NCI-H2196 (cell line): ENCODE data around the gene SPATS1.

Experiments used
- DNase-seq: peaks from one replicate; lab custom pipeline; 2025; ENCODE audit not compliant: unreplicated experiment; lab: John Stamatoyannopoulos, UW

SPATS1 gene

GRCh38 chr6:44342489-44342888 is at the start of gene SPATS1:
SPATS1 (plus strand) TSS chr6:44342650; CDS start chr6:44343096, 446 bp downstream.
- DNase-seq: no peak

GRCh38 chr6:44292661-44293365 is 49.6 kb upstream of the SPATS1 start:
- no peak for DNase-seq

- DNase-seq: no peak
Measured at GRCh38 chr6:44294832-44295791, 47.3 kb upstream of the SPATS1 start.

- DNase-seq: peak; percentile 61
Measured at GRCh38 chr6:44297063-44298038, 45.1 kb upstream of the SPATS1 start.

GRCh38 chr6:44298055-44298803 is 44.2 kb upstream of the SPATS1 start:
- no peak for DNase-seq

GRCh38 chr6:44298864-44299263 is 43.6 kb upstream of the SPATS1 start:
- no peak for DNase-seq

- DNase-seq: no peak
Measured at GRCh38 chr6:44300292-44300823, 42.1 kb upstream of the SPATS1 start.

GRCh38 chr6:44301106-44301505 is 41.3 kb upstream of the SPATS1 start:
- DNase-seq: no peak

- no peak for DNase-seq
Measured at GRCh38 chr6:44301782-44302564, 40.5 kb upstream of the SPATS1 start.

GRCh38 chr6:44302856-44303255 is 39.6 kb upstream of the SPATS1 start:
- DNase-seq: no peak

- DNase-seq: no peak
Measured at GRCh38 chr6:44303842-44304241, 38.6 kb upstream of the SPATS1 start.

- peak; percentile 12 for DNase-seq
Measured at GRCh38 chr6:44304282-44305199, 37.9 kb upstream of the SPATS1 start.

GRCh38 chr6:44305200-44305725 is 37.2 kb upstream of the SPATS1 start:
- DNase-seq: no peak

- DNase-seq: no peak
Measured at GRCh38 chr6:44306710-44307109, 35.7 kb upstream of the SPATS1 start.

GRCh38 chr6:44307217-44307616 is 35.2 kb upstream of the SPATS1 start:
- no peak for DNase-seq

- DNase-seq: no peak
Measured at GRCh38 chr6:44309092-44309491, 33.4 kb upstream of the SPATS1 start.

GRCh38 chr6:44309631-44310030 is 32.8 kb upstream of the SPATS1 start:
- no peak for DNase-seq

- DNase-seq: no peak
Measured at GRCh38 chr6:44310241-44310640, 32.2 kb upstream of the SPATS1 start.
